ENCODE data around the gene TUB.

DNA sequence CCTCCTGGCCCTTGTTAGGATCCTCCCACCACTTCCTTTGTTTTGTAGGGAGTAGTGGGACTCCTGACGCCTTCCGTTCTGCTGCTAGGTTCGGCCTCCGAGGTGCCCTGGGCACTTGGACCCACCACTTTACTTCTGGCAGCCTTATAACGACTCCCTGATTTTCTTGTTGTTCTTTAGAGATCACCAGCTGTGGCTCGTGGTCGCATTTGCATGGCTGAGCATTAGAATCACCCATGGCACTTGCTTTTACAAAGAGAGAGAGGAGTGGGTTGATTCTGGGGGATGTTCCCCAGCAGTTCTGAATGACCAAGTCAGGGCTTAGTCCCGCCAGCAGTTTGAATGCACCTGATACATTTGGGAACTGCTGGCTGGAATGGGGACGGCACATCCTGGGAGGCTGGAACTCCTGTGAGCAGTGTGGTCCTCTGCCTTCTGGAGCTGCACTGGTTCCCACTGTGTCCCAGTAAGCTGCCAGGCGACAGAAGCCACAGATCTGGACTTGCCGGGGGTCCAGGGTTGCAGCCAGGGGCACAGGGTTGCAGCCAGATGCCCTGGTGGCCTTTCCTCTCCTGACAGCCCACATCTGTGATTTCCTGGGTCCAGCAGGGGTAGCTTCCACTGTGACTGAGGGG lies 4.1 kb downstream of the TUB start:
- TF ChIP-seq, protein P1, sequence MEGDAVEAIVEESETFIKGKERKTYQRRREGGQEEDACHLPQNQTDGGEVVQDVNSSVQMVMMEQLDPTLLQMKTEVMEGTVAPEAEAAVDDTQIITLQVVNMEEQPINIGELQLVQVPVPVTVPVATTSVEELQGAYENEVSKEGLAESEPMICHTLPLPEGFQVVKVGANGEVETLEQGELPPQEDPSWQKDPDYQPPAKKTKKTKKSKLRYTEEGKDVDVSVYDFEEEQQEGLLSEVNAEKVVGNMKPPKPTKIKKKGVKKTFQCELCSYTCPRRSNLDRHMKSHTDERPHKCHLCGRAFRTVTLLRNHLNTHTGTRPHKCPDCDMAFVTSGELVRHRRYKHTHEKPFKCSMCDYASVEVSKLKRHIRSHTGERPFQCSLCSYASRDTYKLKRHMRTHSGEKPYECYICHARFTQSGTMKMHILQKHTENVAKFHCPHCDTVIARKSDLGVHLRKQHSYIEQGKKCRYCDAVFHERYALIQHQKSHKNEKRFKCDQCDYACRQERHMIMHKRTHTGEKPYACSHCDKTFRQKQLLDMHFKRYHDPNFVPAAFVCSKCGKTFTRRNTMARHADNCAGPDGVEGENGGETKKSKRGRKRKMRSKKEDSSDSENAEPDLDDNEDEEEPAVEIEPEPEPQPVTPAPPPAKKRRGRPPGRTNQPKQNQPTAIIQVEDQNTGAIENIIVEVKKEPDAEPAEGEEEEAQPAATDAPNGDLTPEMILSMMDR (IDR thresholded peaks at IDR 0.05) = no peak
- TF ChIP-seq POLR2A (IDR thresholded peaks at IDR 0.05) (no peak), POLR2AphosphoS5 (IDR thresholded peaks at IDR 0.05; ENCODE audit: insufficient read depth in 1 of 2, low read depth in 1 of 2) (no peak)
